OCI-M1 (cell line): ENCODE data around the gene RARB.

Experiments used
- DNase-seq: peaks from one replicate; lab custom pipeline; 2025; lab: John Stamatoyannopoulos, UW

RARB gene

GRCh38 chr3:25554376-25554775 is 126.3 kb downstream of the RARB start:
- DNase-seq: no peak

GRCh38 chr3:25555695-25556437 is 127.8 kb downstream of the RARB start:
- no peak for DNase-seq

- DNase-seq: peak; percentile 10
Observed at GRCh38 chr3:25556447-25556846, 128.4 kb downstream of the RARB start.

- no peak for DNase-seq
Observed at GRCh38 chr3:25557694-25558093, 129.6 kb downstream of the RARB start.

- no peak for DNase-seq
Observed at GRCh38 chr3:25558121-25558520, 130.1 kb downstream of the RARB start.

GRCh38 chr3:25558796-25559195 is 130.7 kb downstream of the RARB start:
- no peak for DNase-seq

GRCh38 chr3:25563601-25564000 is 135.5 kb downstream of the RARB start:
- DNase-seq: no peak

GRCh38 chr3:25564075-25564474 is 136.0 kb downstream of the RARB start:
- DNase-seq: no peak

GRCh38 chr3:25565807-25566206 is 137.7 kb downstream of the RARB start:
- DNase-seq: no peak

- no peak for DNase-seq
Observed at GRCh38 chr3:25566358-25566920, 138.4 kb downstream of the RARB start.

GRCh38 chr3:25567388-25567787 is 139.3 kb downstream of the RARB start:
- DNase-seq: no peak

GRCh38 chr3:25567806-25568524 is 139.9 kb downstream of the RARB start:
- DNase-seq: peak; percentile 4

GRCh38 chr3:25568525-25569078 is 140.5 kb downstream of the RARB start:
- DNase-seq: no peak

- DNase-seq: no peak
Observed at GRCh38 chr3:25571285-25571684, 143.2 kb downstream of the RARB start.

- no peak for DNase-seq
Observed at GRCh38 chr3:25572336-25572735, 144.3 kb downstream of the RARB start.

- no peak for DNase-seq
Observed at GRCh38 chr3:25572919-25573385, 144.9 kb downstream of the RARB start.

- DNase-seq: no peak
Observed at GRCh38 chr3:25573386-25574171, 145.5 kb downstream of the RARB start.

GRCh38 chr3:25574172-25574765 is 146.2 kb downstream of the RARB start:
- DNase-seq: no peak

GRCh38 chr3:25575001-25575400 is 146.9 kb downstream of the RARB start:
- DNase-seq: no peak

GRCh38 chr3:25576146-25576545 is 148.1 kb downstream of the RARB start:
- no peak for DNase-seq

- DNase-seq: no peak
Observed at GRCh38 chr3:25576831-25577454, 148.9 kb downstream of the RARB start.
